HL-60 (cell line): ENCODE results near the gene LRP8.
A peak's percentile ranks its signal among the peaks of the same experiment; 100 is the strongest.

Source experiments
- DNase-seq, 2 experiments: peaks; one replicate each; pipeline ENCODE4 v3.0.0-alpha.2; 2010 to 2020; ENCODE audit warnings: low read depth in 1 of 2, low spot score in 1 of 2
- H3K27ac ChIP-seq: fragments of 250-450 bp; sonication (Bioruptor Pico); replicated peaks from 2 replicates; pipeline ENCODE4 v1.5.1; 2020; ENCODE audit warnings: mild to moderate bottlenecking, moderate library complexity
- H3K27me3 ChIP-seq: fragments of 250-450 bp; sonication (Bioruptor Pico); 2 replicates; pipeline ENCODE4 v1.5.1; 2021; ENCODE audit warnings: mild to moderate bottlenecking, moderate library complexity; ENCODE audit not compliant: insufficient read depth, poor library complexity, severe bottlenecking
- H3K4me3 ChIP-seq: replicated peaks from 2 replicates; pipeline ENCODE4 v1.5.1; 2011; ENCODE audit warnings: mild to moderate bottlenecking, control low read depth, low read length; ENCODE audit not compliant: insufficient read depth
- CTCF ChIP-seq: IDR thresholded peaks from one replicate; pipeline ENCODE4 v1.5.1; 2011; ENCODE audit warnings: low read length, control low read depth, inconsistent platforms; ENCODE audit not compliant: insufficient read depth
- GABPA ChIP-seq: IDR thresholded peaks from 2 replicates; pipeline ENCODE4 v1.6.1; 2012; ENCODE audit warnings: low read depth
- POLR2AphosphoS5 ChIP-seq: IDR thresholded peaks from 2 replicates; pipeline ENCODE4 v1.6.1; 2012; ENCODE audit warnings: low read depth
- REST ChIP-seq: IDR thresholded peaks from 2 replicates; pipeline ENCODE4 v1.6.1; 2012; ENCODE audit warnings: low read depth; ENCODE audit not compliant: insufficient replicate concordance
- SPI1 ChIP-seq: IDR thresholded peaks from 2 replicates; pipeline ENCODE4 v1.6.1; 2012; ENCODE audit warnings: low read depth, mild to moderate bottlenecking, borderline replicate concordance

Gene LRP8

GRCh38 chr1:53331446-53332185 is 3.7 kb upstream of the LRP8 start:
- no peak overlapping the region for H3K27ac ChIP-seq
- no peak for TF ChIP-seq POLR2AphosphoS5
- no peak for TF ChIP-seq SPI1
- TF ChIP-seq GABPA: no peak
- no peak for TF ChIP-seq REST
- TF ChIP-seq CTCF: no peak
- DNase-seq: no peak
- no peak overlapping the region for H3K4me3 ChIP-seq
- H3K27me3 ChIP-seq: no peaks in the 10 kb centered on the region

- H3K27ac ChIP-seq: no peak overlapping the region
- no peak overlapping the region for H3K4me3 ChIP-seq
- DNase-seq: peak in 1 of 2 experiments; percentile 72
- TF ChIP-seq POLR2AphosphoS5: no peak
- no peak for TF ChIP-seq REST
- TF ChIP-seq GABPA: no peak
- no peak for TF ChIP-seq SPI1
- no peak for TF ChIP-seq CTCF
- no peaks in the 10 kb centered on the region for H3K27me3 ChIP-seq
These were observed 2.9 kb upstream of the LRP8 start for GRCh38 chr1:53330819-53331218.

DNA sequence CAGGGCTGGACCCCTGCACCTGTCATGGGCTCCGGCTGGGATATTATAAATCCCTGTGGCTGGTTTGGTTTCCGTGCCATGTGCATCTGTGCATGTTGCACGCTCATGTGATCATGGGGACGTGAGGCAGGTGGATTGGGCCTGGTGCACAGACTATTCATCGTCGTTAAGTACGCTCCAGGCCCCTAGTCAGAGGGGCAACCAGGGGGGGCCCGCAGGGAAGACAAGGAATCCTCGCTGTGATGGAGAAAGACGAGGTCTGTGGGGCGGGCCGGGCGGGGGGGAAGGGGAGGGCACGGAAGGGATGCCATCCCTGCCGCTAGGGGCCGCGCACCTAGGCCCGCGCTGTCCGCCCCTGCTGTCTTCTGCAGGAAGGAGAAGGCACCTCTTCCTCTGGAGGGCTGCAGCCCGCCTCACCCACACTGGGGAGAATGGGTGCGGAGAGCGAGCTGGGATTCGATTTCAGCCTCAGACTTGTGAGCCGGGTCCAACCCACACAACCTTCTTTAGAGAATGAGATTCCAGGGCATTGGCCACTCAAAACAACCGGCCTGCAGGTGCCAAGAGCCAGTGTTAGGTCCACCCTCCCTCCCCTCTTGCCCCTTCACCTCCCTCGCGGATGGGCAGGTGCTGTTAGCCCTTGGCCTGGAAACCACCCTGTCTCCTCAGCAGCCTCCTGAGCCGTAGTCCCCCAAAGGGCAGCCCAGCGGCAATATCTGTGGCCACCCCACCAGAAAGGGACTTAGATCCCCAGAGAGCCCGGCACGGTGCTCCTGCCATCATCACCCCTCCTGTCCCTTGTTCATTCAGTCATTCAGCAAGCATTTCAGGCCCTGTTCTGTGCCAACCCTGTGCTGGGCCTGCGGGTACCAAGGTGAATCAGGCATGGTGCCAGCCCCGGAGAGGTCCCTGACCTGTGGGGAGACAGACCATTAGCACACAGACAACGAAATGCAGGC is 950 bp upstream of the LRP8 start:
- DNase-seq: no peak
- Histone ChIP-seq H3K27ac (no peak overlapping the region), H3K27me3 (no peaks in the 10 kb centered on the region), H3K4me3 (peak overlapping the region; percentile 59)
- TF ChIP-seq SPI1: no peak
- TF ChIP-seq REST: no peak
- no peak for TF ChIP-seq POLR2AphosphoS5
- TF ChIP-seq GABPA: no peak
- no peak for TF ChIP-seq CTCF
